Omental fat pad (tissue), 4 donors: ENCODE data around the gene ADGRB3. TPM values are rescaled to one million over a fixed set of nuclear protein-coding genes. Genes with fewer than 3 reads are reported as not detected.

Source experiments
- ATAC-seq: fragments of 150-250 bp; one replicate; pipeline ENCODE4 v1.9.1; 2016; ENCODE audit warnings: mild to moderate bottlenecking, moderate library complexity; ENCODE audit not compliant: low FRiP score
- DNase-seq: peaks from one replicate; pipeline ENCODE4 v3.0.0-alpha.2; 2019; ENCODE audit warnings: low spot score
- CTCF ChIP-seq, 3 donors: fragments of 450-650 bp; IDR thresholded peaks; one replicate each; pipeline ENCODE4 v1.5.1; 2016 to 2017; ENCODE audit warnings: antibody characterized with exemption in 3 of 3, mild to moderate bottlenecking in 3 of 3, moderate library complexity in 2 of 3
- total RNA-seq, 4 donors: library from RNA; depleted of rRNA; stranded (reverse); fragments of >200 nt; gene quantifications; one replicate each; pipeline ENCODE4 v1.1.0, GENCODE V29; 2016

The ADGRB3 gene
- total RNA-seq, 4 donors from 2014 or later = 0.84 to 4.4 (median 1.9) TPM

GRCh38 chr6:69314001-69314400 lies 678.9 kb downstream of the ADGRB3 start:
- no peak for ATAC-seq
- DNase-seq = no peak

GRCh38 chr6:69314531-69314930 lies 679.4 kb downstream of the ADGRB3 start:
- no peak for TF ChIP-seq CTCF (IDR thresholded peaks at IDR 0.05)
- no peak for DNase-seq
- ATAC-seq = no peak

More at GRCh38 chr6:69314001-69314400, 678.9 kb downstream of the ADGRB3 start:
- TF ChIP-seq CTCF (IDR thresholded peaks at IDR 0.05) = no peak

GRCh38 chr6:69331886-69332285 lies 696.8 kb downstream of the ADGRB3 start:
- no peak for TF ChIP-seq CTCF (IDR thresholded peaks at IDR 0.05)
- ATAC-seq (no peak), DNase-seq (no peak)

- ATAC-seq (no peak), DNase-seq (no peak)
- TF ChIP-seq CTCF (IDR thresholded peaks at IDR 0.05) = no peak
These were observed 702.2 kb downstream of the ADGRB3 start for GRCh38 chr6:69337311-69337710.

GRCh38 chr6:69338431-69339162 lies 703.5 kb downstream of the ADGRB3 start:
- DNase-seq (no peak), ATAC-seq (no peak)
- no peak for TF ChIP-seq CTCF (IDR thresholded peaks at IDR 0.05)

- no peak for DNase-seq
- ATAC-seq = no peak
- TF ChIP-seq CTCF (IDR thresholded peaks at IDR 0.05) = no peak
These were observed 704.1 kb downstream of the ADGRB3 start for GRCh38 chr6:69339163-69339550.

- no peak for TF ChIP-seq CTCF (IDR thresholded peaks at IDR 0.05)
These were observed 705.1 kb downstream of the ADGRB3 start for GRCh38 chr6:69340196-69340595.

More at GRCh38 chr6:69340196-69340595, 705.1 kb downstream of the ADGRB3 start:
- ATAC-seq (no peak), DNase-seq (no peak)
